Measurements from ENCODE around the gene CFLAR. TPM values are rescaled to one million over a fixed set of nuclear protein-coding genes. Genes with fewer than 3 reads are reported as not detected.

Gene CFLAR
- total RNA-seq, 1 experiment from 2014 or later: 70.1 TPM

GRCh38 chr2:201199847-201200246 lies 83.9 kb downstream of the CFLAR start:
- no peak for DNase-seq (ENCODE audit: unreplicated experiment)
- H3K4me1 Mint-ChIP-seq (ENCODE audit: insufficient read depth, unreplicated experiment): no peaks in the 10 kb centered on the region
- CTCF ChIA-PET: no interaction called here
- BruUV-seq (replicated peaks): no TSS peak
- POLR2A ChIA-PET: no interaction called here
- no peaks in the 10 kb centered on the region for H3K27me3 Mint-ChIP-seq (ENCODE audit: insufficient read depth, unreplicated experiment)
- H3K36me3 Mint-ChIP-seq (ENCODE audit: insufficient read depth, unreplicated experiment): no peaks in the 10 kb centered on the region
- no peak overlapping the region for H3K27ac Mint-ChIP-seq (ENCODE audit: low read depth, unreplicated experiment)
- H3K4me3 Mint-ChIP-seq (ENCODE audit: unreplicated experiment): no peak overlapping the region
- no peaks in the 10 kb centered on the region for H3K9me3 Mint-ChIP-seq (ENCODE audit: unreplicated experiment)
- TF ChIP-seq CTCF (IDR thresholded peaks at IDR 0.05; ENCODE audit: unreplicated experiment): no peak
- intact Hi-C loops (cut with micrococcal nuclease): no loop called here

- no peak overlapping the region for H3K4me3 Mint-ChIP-seq (ENCODE audit: unreplicated experiment)
- no peak overlapping the region for H3K27ac Mint-ChIP-seq (ENCODE audit: low read depth, unreplicated experiment)
- H3K9me3 Mint-ChIP-seq (ENCODE audit: unreplicated experiment): no peaks in the 10 kb centered on the region
- H3K36me3 Mint-ChIP-seq (ENCODE audit: insufficient read depth, unreplicated experiment): no peaks in the 10 kb centered on the region
- no peak for DNase-seq (ENCODE audit: unreplicated experiment)
- intact Hi-C loops (cut with micrococcal nuclease): no loop called here
- CTCF ChIA-PET: interaction anchor here (0.8 kb wide), 1 partner anchor 32 kb away, joined by 3 read pairs; no protein-coding TSS in a partner anchor
- no peaks in the 10 kb centered on the region for H3K27me3 Mint-ChIP-seq (ENCODE audit: insufficient read depth, unreplicated experiment)
- POLR2A ChIA-PET: no interaction called here
- TF ChIP-seq CTCF (IDR thresholded peaks at IDR 0.05; ENCODE audit: unreplicated experiment): no peak
- no peaks in the 10 kb centered on the region for H3K4me1 Mint-ChIP-seq (ENCODE audit: insufficient read depth, unreplicated experiment)
- no TSS peak for BruUV-seq (replicated peaks)
Measured at GRCh38 chr2:201200345-201200744, 84.4 kb downstream of the CFLAR start.

- CTCF ChIA-PET: interaction anchor here (0.5 to 0.8 kb wide), 2 partner anchors 18 to 31 kb away, joined by 3 read pairs; no protein-coding TSS in a partner anchor
- Mint-ChIP-seq H3K36me3 (ENCODE audit: insufficient read depth, unreplicated experiment) (no peaks in the 10 kb centered on the region), H3K4me3 (ENCODE audit: unreplicated experiment) (no peak overlapping the region), H3K9me3 (ENCODE audit: unreplicated experiment) (no peaks in the 10 kb centered on the region), H3K27me3 (ENCODE audit: insufficient read depth, unreplicated experiment) (no peaks in the 10 kb centered on the region), H3K27ac (ENCODE audit: low read depth, unreplicated experiment) (no peak overlapping the region), H3K4me1 (ENCODE audit: insufficient read depth, unreplicated experiment) (no peaks in the 10 kb centered on the region)
- no peak for TF ChIP-seq CTCF (IDR thresholded peaks at IDR 0.05; ENCODE audit: unreplicated experiment)
- intact Hi-C loops (cut with micrococcal nuclease): no loop called here
- POLR2A ChIA-PET: interaction anchor here (0.8 kb wide), 1 partner anchor 9 kb away, joined by 3 read pairs; no protein-coding TSS in a partner anchor
- DNase-seq (ENCODE audit: unreplicated experiment): no peak
- BruUV-seq (replicated peaks): no TSS peak
Measured at GRCh38 chr2:201201371-201201770, 85.4 kb downstream of the CFLAR start.

- POLR2A ChIA-PET: no interaction called here
- CTCF ChIA-PET: interaction anchor here (0.6 kb wide), 1 partner anchor 1509 kb away, joined by 3 read pairs; no protein-coding TSS in a partner anchor
- Mint-ChIP-seq H3K9me3 (ENCODE audit: unreplicated experiment) (no peaks in the 10 kb centered on the region), H3K27ac (ENCODE audit: low read depth, unreplicated experiment) (no peak overlapping the region), H3K36me3 (ENCODE audit: insufficient read depth, unreplicated experiment) (no peaks in the 10 kb centered on the region), H3K4me1 (ENCODE audit: insufficient read depth, unreplicated experiment) (no peaks in the 10 kb centered on the region), H3K4me3 (ENCODE audit: unreplicated experiment) (no peak overlapping the region), H3K27me3 (ENCODE audit: insufficient read depth, unreplicated experiment) (no peaks in the 10 kb centered on the region)
- BruUV-seq (replicated peaks): no TSS peak
- DNase-seq (ENCODE audit: unreplicated experiment): no peak
- intact Hi-C loops (cut with micrococcal nuclease): no loop called here
- no peak for TF ChIP-seq CTCF (IDR thresholded peaks at IDR 0.05; ENCODE audit: unreplicated experiment)
Measured at GRCh38 chr2:201203916-201204654, 88.1 kb downstream of the CFLAR start.

Data from MCF 10A (cell line).